PC-3 (cell line): Measurements from ENCODE around the gene ZNF593OS. TPM values are rescaled to one million over a fixed set of nuclear protein-coding genes. Genes with fewer than 3 reads are reported as not detected.

Experiments
- ATAC-seq: fragments of 200-7000 bp; cut with Tn5 transposase; 2 replicates; pipeline ENCODE4 v1.9.1; 2020; ENCODE audit warnings: mild to moderate bottlenecking, moderate library complexity
- BruUV-seq: library from RNA; stranded (reverse); fragments of 400-500 nt; replicated peaks from 2 replicates; lab custom pipeline; 2021; lab: Mats Ljungman, UMichigan
- CTCF ChIA-PET: fragments of 300-600 bp; sonication (Branson Sonifier 250); formaldehyde crosslinking; loops from one replicate; lab custom pipeline; 2022; ENCODE audit warnings: antibody characterized with exemption; lab: Charles Lee
- POLR2A ChIA-PET: fragments of 300-600 bp; sonication (Branson Sonifier 250); formaldehyde crosslinking; loops from one replicate; lab custom pipeline; 2022; ENCODE audit warnings: antibody characterized with exemption; ENCODE audit not compliant: unreplicated experiment; lab: Charles Lee
- DNase-seq: peaks from one replicate; pipeline ENCODE4 v3.0.0-alpha.2; 2015
- H2AFZ ChIP-seq: fragments of 300-600 bp; sonication (generic); 2 replicates; pipeline ENCODE4 v1.6.0; 2016; ENCODE audit warnings: antibody characterized with exemption, low read length
- H3F3A ChIP-seq: fragments of 300-600 bp; sonication (generic); one replicate; pipeline ENCODE4 v1.6.0; 2017; ENCODE audit warnings: antibody characterized with exemption, low read length, control low read depth, mild to moderate bottlenecking; ENCODE audit not compliant: unreplicated experiment
- H3K27ac ChIP-seq: fragments of 300-600 bp; sonication (generic); 2 replicates; pipeline ENCODE4 v1.5.1; 2016; ENCODE audit warnings: mild to moderate bottlenecking, low read length
- H3K27me3 ChIP-seq: fragments of 300-600 bp; sonication (generic); 2 replicates; pipeline ENCODE4 v1.6.1; 2016; ENCODE audit warnings: low read length, mixed read lengths
- H3K36me3 ChIP-seq: fragments of 300-600 bp; sonication (generic); 2 replicates; pipeline ENCODE4 v1.6.1; 2016; ENCODE audit warnings: low read depth, mixed run types, low read length, mixed read lengths
- H3K4me1 ChIP-seq: fragments of 300-600 bp; sonication (generic); 2 replicates; pipeline ENCODE4 v1.5.1; 2016; ENCODE audit warnings: low read length; ENCODE audit not compliant: insufficient read depth
- H3K4me2 ChIP-seq: fragments of 300-600 bp; sonication (generic); 2 replicates; pipeline ENCODE4 v1.6.0; 2016; ENCODE audit warnings: low read length
- H3K4me3 ChIP-seq: fragments of 300-600 bp; sonication (generic); 2 replicates; pipeline ENCODE4 v1.5.1; 2016; ENCODE audit warnings: mild to moderate bottlenecking, low read length, mixed read lengths
- H3K79me2 ChIP-seq: fragments of 300-600 bp; sonication (generic); 2 replicates; pipeline ENCODE4 v1.6.1; 2017; ENCODE audit warnings: low read length, mixed read lengths
- H3K9ac ChIP-seq: fragments of 300-600 bp; sonication (generic); 2 replicates; pipeline ENCODE4 v1.6.0; 2016; ENCODE audit warnings: mild to moderate bottlenecking, low read length
- H3K9me2 ChIP-seq: fragments of 300-600 bp; sonication (generic); replicated peaks from 2 replicates; pipeline ENCODE4 v1.6.1; 2016; ENCODE audit warnings: mixed run types, low read length, mixed read lengths
- H3K9me3 ChIP-seq: fragments of 300-600 bp; sonication (generic); 2 replicates; pipeline ENCODE4 v1.6.1; 2016; ENCODE audit warnings: low read length, mixed read lengths
- H4K20me1 ChIP-seq: fragments of 300-600 bp; sonication (generic); 2 replicates; pipeline ENCODE4 v1.6.1; 2016; ENCODE audit warnings: low read length, mixed read lengths
- EZH2 ChIP-seq: fragments of 300-600 bp; sonication (generic); IDR thresholded peaks from one replicate; pipeline ENCODE4 v1.6.1; 2017; ENCODE audit warnings: antibody characterized with exemption, mild to moderate bottlenecking, low read length; ENCODE audit not compliant: unreplicated experiment
- EZH2phosphoT487 ChIP-seq: fragments of 300-600 bp; sonication (generic); IDR thresholded peaks from 2 replicates; pipeline ENCODE4 v1.6.1; 2018; ENCODE audit warnings: mild to moderate bottlenecking, antibody characterized with exemption, low read length, borderline replicate concordance
- intact Hi-C: fragments of 100-400 bp; cut with micrococcal nuclease; formaldehyde crosslinking; loops from 2 replicates; pipeline ENCODE4 v1.9.0; 2023
- total RNA-seq: library from RNA; depleted of rRNA; stranded (reverse); fragments of >200 nt; gene quantifications from 2 replicates; pipeline ENCODE4 v1.2.3, GENCODE V29; 2014
- TF ChIP-seq, protein P1 (sequence below): fragments of 300-600 bp; sonication (generic); conservative IDR thresholded peaks from 2 replicates; pipeline ENCODE4 v1.5.1; 2017; ENCODE audit warnings: antibody characterized with exemption, low read depth, mild to moderate bottlenecking, low read length

The ZNF593OS gene
- total RNA-seq, 1 experiment from 2014 or later = not detected

DNA sequence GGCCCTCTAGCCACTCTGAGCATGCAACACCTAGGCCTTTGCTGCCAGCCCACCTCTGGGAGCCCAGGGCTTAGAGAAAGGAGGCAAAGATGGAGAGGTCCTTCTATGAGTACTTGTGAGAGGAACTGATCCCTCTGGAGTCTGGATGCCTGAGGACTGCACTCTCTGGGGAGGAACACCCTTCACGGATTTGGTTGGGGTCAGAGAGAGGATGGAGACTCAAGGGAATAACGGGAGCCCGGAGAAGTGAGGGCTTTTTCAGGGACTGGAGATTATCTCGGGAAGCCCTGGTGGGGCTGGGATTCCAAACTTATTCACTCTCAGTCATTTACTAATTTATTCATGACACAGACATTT is 2.5 kb downstream of the ZNF593OS start:
- no peak overlapping the region for H3K27ac ChIP-seq
- POLR2A ChIA-PET = interaction anchor here (0.6 kb wide), 1 partner anchor 937 kb away, joined by 4 read pairs; the partner anchor contains the start of gene SYF2
- no peaks in the 10 kb centered on the region for H4K20me1 ChIP-seq
- peak overlapping the region; percentile 97 for H2AFZ ChIP-seq
- intact Hi-C loops = loop anchor here (1.0 to 2.0 kb wide), 3 partner anchors 66 to 152 kb away; partner anchors contain the start of gene CEP85
- no peak for DNase-seq
- H3K27me3 ChIP-seq = no peaks in the 10 kb centered on the region
- peak overlapping the region; percentile 97 for H3K4me2 ChIP-seq
- no TSS peak for BruUV-seq
- no peaks in the 10 kb centered on the region for H3F3A ChIP-seq
- TF ChIP-seq EZH2 (no peak), EZH2phosphoT487 (no peak)
- TF ChIP-seq, protein P1, sequence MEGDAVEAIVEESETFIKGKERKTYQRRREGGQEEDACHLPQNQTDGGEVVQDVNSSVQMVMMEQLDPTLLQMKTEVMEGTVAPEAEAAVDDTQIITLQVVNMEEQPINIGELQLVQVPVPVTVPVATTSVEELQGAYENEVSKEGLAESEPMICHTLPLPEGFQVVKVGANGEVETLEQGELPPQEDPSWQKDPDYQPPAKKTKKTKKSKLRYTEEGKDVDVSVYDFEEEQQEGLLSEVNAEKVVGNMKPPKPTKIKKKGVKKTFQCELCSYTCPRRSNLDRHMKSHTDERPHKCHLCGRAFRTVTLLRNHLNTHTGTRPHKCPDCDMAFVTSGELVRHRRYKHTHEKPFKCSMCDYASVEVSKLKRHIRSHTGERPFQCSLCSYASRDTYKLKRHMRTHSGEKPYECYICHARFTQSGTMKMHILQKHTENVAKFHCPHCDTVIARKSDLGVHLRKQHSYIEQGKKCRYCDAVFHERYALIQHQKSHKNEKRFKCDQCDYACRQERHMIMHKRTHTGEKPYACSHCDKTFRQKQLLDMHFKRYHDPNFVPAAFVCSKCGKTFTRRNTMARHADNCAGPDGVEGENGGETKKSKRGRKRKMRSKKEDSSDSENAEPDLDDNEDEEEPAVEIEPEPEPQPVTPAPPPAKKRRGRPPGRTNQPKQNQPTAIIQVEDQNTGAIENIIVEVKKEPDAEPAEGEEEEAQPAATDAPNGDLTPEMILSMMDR = no peak
- H3K79me2 ChIP-seq = peaks cover 19% of the 10 kb centered on the region
- no peaks in the 10 kb centered on the region for H3K36me3 ChIP-seq
- H3K9me3 ChIP-seq = no peaks in the 10 kb centered on the region
- peak overlapping the region; percentile 98; the same call in 1 of the 2 replicates for H3K4me3 ChIP-seq
- H3K9ac ChIP-seq = no peak overlapping the region
- ATAC-seq = no peak
- H3K9me2 ChIP-seq = no peaks in the 10 kb centered on the region
- H3K4me1 ChIP-seq = peaks cover 11% of the 10 kb centered on the region
- CTCF ChIA-PET = interaction anchor here (1.0 to 1.6 kb wide), 4 partner anchors 24 to 110 kb away, joined by 3 to 23 read pairs (median 4); partner anchors contain the start of genes CEP85 and PDIK1L

DNA sequence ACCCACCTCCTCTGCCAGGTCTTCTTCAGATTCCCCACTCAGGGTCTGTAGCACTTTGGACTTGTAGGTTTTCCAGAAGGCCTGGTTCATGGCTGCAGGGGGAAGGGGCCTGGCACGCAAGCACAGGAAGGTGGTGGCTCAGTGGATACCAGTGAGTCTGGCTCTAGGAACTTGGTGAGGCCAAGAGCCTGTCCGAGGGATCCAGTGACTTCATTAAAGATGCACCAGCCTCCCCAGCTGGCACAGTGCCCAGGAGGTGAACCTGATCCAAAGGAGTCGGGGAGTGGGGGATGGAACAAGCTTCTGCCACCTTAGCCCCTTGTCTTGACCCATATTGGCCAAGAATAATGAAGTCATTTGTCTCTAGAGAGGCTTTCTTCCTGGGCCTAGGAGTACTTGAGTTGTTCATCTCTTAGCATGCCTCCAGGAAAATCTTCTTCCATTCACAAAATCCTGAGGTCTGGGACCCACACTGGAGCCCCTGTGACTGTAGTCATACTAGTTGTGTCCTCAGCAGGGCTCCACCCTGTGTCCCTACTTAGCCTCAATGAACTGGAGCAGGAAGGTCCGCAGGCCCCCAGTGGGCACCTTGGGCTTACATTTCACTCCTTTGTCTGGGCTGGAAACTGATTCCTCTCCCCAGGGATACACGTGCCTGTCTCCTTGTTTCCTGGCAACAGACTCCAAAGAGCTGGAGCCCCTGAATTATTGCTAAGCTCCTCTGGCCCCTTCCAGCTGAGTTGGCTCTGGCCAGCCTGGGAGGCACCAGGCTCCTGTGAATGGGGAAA is 3.0 kb downstream of the ZNF593OS start, which contains the start of gene C1orf232:
C1orf232 (minus strand) TSS at position 554 of the 788 bp plus-strand sequence; CDS start at position 90, 464 bp downstream.
- H3K79me2 ChIP-seq = peaks cover 19% of the 10 kb centered on the region
- no peaks in the 10 kb centered on the region for H3K27me3 ChIP-seq
- peak within 1 kb of the TSS; percentile 99 for H3K9ac ChIP-seq
- ChIA-PET CTCF (interaction anchor here (1.0 kb wide), 1 partner anchor 57 kb away, joined by 3 read pairs; the partner anchor contains the start of gene PDIK1L), POLR2A (no interaction called here)
- H3K4me3 ChIP-seq = peak within 1 kb of the TSS; percentile 98
- no TSS peak for BruUV-seq
- H3K4me2 ChIP-seq = peak within 1 kb of the TSS; percentile 97
- H3F3A ChIP-seq = no peaks in the 10 kb centered on the region
- H3K4me1 ChIP-seq = peaks cover 11% of the 10 kb centered on the region
- H3K9me3 ChIP-seq = no peaks in the 10 kb centered on the region
- peak within 1 kb of the TSS; percentile 72 for H3K27ac ChIP-seq
- no peaks in the 10 kb centered on the region for H4K20me1 ChIP-seq
- H3K36me3 ChIP-seq = no peaks in the 10 kb centered on the region
- ATAC-seq = no peak
- intact Hi-C loops = loop anchor here (1.0 to 2.0 kb wide), 3 partner anchors 66 to 153 kb away; partner anchors contain the start of gene CEP85
- no peak for DNase-seq
- H3K9me2 ChIP-seq = no peaks in the 10 kb centered on the region
- peak within 1 kb of the TSS; percentile 97 for H2AFZ ChIP-seq
- TF ChIP-seq EZH2 (no peak), EZH2phosphoT487 (no peak)
- TF ChIP-seq, protein P1 = no peak
